IPS-18a (cell line): ENCODE data around the gene SCN1A.

Source experiments
- H3K27ac ChIP-seq: one replicate; pipeline ENCODE4 v1.5.1; 2013; ENCODE audit warnings: low read length
- H3K27me3 ChIP-seq: one replicate; pipeline ENCODE4 v1.6.1; 2013; ENCODE audit warnings: mild to moderate bottlenecking, low read length; ENCODE audit not compliant: control insufficient read depth, insufficient read depth
- H3K36me3 ChIP-seq: one replicate; pipeline ENCODE4 v1.6.1; 2013; ENCODE audit warnings: low read depth, low read length; ENCODE audit not compliant: control insufficient read depth
- H3K4me1 ChIP-seq: one replicate; pipeline ENCODE4 v1.6.1; 2013; ENCODE audit warnings: low read depth, low read length; ENCODE audit not compliant: control insufficient read depth
- H3K4me3 ChIP-seq: one replicate; pipeline ENCODE4 v1.5.1; 2013; ENCODE audit warnings: low read length
- H3K9ac ChIP-seq: one replicate; pipeline ENCODE4 v1.6.1; 2013; ENCODE audit warnings: mild to moderate bottlenecking, low read length, moderate library complexity
- H3K9me3 ChIP-seq: one replicate; pipeline ENCODE4 v1.6.1; 2013; ENCODE audit warnings: low read depth, low read length; ENCODE audit not compliant: control insufficient read depth

The SCN1A gene

DNA sequence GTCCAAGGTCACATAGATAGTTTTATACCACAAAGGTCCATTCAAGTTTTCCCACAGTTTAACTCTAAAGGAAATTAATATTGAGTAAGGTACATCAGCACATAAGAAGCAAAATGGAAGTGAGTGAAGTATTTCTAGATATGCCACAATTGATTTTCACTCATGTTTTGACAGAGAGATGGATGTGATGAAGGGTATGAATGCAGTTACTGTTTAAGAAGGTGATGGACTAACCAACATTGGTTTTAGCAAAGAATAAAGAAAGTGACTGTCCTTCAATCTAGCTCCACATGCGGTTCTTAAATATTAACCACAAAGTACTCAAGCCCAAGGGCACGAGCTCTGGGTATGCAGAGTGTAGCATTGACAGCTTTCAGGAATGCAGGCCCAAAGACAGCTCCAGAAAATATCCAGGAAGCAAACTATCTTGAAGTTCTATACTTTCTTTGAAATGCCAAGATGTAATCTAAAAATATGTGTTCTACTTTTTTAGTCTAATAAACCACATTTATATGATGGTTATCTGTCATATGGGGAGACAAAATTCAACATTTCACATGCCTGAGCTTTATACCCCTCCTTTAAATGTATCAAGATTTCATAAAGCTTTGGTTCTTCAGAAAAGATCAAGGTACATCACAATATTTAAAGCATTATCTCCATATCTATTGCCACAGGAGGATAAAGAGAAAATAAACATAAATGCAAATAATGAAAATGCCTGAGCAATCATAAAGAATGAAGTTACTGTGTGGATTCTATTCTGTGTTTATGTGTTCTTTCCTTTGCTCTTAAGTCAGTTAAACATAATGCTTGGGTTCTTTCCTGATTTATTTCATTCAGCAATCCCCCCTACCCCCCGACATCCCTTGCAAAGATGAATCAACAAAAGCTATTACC lies 6.7 kb upstream of the SCN1A start:
- Histone ChIP-seq H3K4me3 (no peak overlapping the region), H3K36me3 (no peaks in the 10 kb centered on the region), H3K27ac (no peak overlapping the region), H3K9me3 (no peaks in the 10 kb centered on the region), H3K4me1 (no peaks in the 10 kb centered on the region), H3K9ac (no peak overlapping the region), H3K27me3 (no peaks in the 10 kb centered on the region)

- Histone ChIP-seq H3K27me3 (no peaks in the 10 kb centered on the region), H3K4me3 (no peak overlapping the region), H3K27ac (no peak overlapping the region), H3K9me3 (no peaks in the 10 kb centered on the region), H3K4me1 (no peaks in the 10 kb centered on the region), H3K36me3 (no peaks in the 10 kb centered on the region), H3K9ac (no peak overlapping the region)
Measured at GRCh38 chr2:166133653-166134052, 5.8 kb upstream of the SCN1A start.

- H3K9ac ChIP-seq = no peak overlapping the region
- peaks cover 22% of the 10 kb centered on the region for H3K4me1 ChIP-seq
- no peaks in the 10 kb centered on the region for H3K9me3 ChIP-seq
- H3K4me3 ChIP-seq = no peak overlapping the region
- H3K27me3 ChIP-seq = no peaks in the 10 kb centered on the region
- H3K36me3 ChIP-seq = no peaks in the 10 kb centered on the region
- no peak overlapping the region for H3K27ac ChIP-seq
Measured at GRCh38 chr2:166128156-166128505, 311 bp upstream of the SCN1A start.

DNA sequence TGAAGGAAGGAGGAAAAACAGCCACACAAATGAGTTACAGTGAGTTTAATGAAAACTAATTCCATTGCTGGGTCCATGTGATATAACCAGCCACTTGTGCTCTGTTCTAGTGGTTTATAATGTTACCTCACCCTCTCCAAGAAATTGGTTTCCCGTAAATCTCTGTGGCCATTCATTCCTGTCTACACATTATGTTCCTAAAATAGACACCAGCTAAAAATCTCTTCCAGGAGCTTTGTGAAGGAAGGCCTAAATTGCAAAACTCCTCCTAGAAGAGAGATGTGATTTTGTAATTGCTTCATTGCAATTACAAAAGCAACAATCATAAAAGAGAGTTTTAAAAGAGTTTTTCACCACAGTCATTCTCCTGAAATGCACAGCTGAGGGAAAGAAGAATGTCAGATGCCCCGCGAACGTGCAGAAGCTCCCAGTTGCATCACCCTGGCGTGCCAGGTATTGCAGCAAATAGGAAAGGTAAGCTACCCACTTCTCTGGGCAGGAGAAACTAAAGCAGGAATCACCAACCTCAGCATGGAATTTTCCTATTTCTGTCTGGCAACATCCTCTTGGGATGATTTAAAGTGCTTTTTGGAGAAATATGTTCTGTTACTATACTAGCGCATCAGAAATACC lies 1.7 kb downstream of the SCN1A start:
- no peaks in the 10 kb centered on the region for H3K27me3 ChIP-seq
- H3K4me1 ChIP-seq = peaks cover 22% of the 10 kb centered on the region
- no peaks in the 10 kb centered on the region for H3K9me3 ChIP-seq
- no peak overlapping the region for H3K4me3 ChIP-seq
- H3K36me3 ChIP-seq = no peaks in the 10 kb centered on the region
- no peak overlapping the region for H3K27ac ChIP-seq
- no peak overlapping the region for H3K9ac ChIP-seq

DNA sequence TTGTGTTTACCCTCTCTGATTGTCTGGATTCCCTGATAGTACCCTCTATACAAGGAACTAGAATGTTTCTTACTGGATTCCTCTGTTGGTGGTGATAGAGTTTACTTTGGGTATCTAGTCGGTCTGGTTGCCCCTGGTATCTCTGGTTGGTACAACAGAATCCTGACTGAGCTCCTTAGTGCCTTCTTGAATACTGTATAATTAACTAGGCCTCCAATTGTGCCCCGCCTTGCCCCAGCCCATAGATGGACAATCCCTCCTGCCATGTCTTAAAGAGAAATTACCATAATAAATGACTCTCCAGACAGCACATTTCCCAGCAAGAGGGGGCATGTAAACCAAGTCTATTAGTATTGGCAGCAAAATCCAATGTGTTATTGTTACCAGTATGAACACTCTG lies 2.3 kb downstream of the SCN1A start:
- no peaks in the 10 kb centered on the region for H3K36me3 ChIP-seq

DNA sequence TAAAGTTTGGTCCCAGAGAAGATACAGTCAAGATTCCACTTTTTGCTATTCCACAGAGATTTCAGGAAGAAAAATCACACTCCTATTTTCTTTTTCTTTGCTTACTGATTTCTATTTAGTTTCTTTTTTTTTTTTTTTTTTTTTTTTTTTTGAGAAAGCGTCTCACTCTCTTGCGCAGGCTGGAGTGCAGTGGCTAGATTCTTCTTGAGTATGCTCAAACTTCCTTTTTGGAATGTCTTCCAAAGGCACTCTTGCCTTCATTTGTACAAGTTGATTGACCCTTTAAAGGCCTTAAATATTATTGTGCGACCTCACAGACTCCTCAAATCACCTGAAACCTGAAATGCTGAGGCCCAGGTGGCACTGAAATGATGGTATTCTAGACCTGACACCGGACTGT lies 9.6 kb downstream of the SCN1A start:
- Histone ChIP-seq H3K27me3 (no peaks in the 10 kb centered on the region), H3K9ac (no peak overlapping the region), H3K36me3 (no peaks in the 10 kb centered on the region)

More for the DNA sequence above, 2.3 kb downstream of the SCN1A start:
- H3K9ac ChIP-seq = no peak overlapping the region
- H3K27me3 ChIP-seq = no peaks in the 10 kb centered on the region
- no peaks in the 10 kb centered on the region for H3K9me3 ChIP-seq
- no peak overlapping the region for H3K4me3 ChIP-seq
- no peak overlapping the region for H3K27ac ChIP-seq
- peaks cover 22% of the 10 kb centered on the region for H3K4me1 ChIP-seq

GRCh38 chr2:166117491-166117890 lies 10.3 kb downstream of the SCN1A start:
- Histone ChIP-seq H3K4me3 (no peak overlapping the region), H3K9ac (no peak overlapping the region)

More for the DNA sequence above, 9.6 kb downstream of the SCN1A start:
- Histone ChIP-seq H3K27ac (no peak overlapping the region), H3K4me1 (no peaks in the 10 kb centered on the region), H3K9me3 (no peaks in the 10 kb centered on the region), H3K4me3 (no peak overlapping the region)

DNA sequence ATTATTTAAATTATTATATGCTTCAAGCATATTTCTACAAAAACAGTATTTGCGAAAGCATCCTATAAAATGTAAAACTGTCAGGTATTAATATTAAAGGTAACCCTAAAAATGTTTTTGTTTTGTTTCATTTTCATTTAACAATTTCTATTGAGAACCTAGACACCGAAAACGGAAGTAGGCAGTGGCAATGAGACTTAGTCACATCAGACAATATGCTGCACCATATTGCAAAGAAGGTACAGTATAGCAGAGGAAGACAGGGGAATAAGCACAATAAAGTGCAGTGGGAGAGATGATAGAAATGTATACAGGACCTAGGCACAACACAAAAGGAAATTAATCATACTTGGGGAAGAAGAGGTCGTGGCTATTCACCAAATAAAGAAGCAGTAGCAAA lies 12.2 kb downstream of the SCN1A start:
- H3K27ac ChIP-seq = no peak overlapping the region
- no peaks in the 10 kb centered on the region for H3K4me1 ChIP-seq
- no peaks in the 10 kb centered on the region for H3K27me3 ChIP-seq
- H3K9me3 ChIP-seq = no peaks in the 10 kb centered on the region
- H3K36me3 ChIP-seq = no peaks in the 10 kb centered on the region
- no peak overlapping the region for H3K9ac ChIP-seq
- no peak overlapping the region for H3K4me3 ChIP-seq

More at GRCh38 chr2:166117491-166117890, 10.3 kb downstream of the SCN1A start:
- no peaks in the 10 kb centered on the region for H3K27me3 ChIP-seq
- H3K36me3 ChIP-seq = no peaks in the 10 kb centered on the region
- no peaks in the 10 kb centered on the region for H3K9me3 ChIP-seq
- no peak overlapping the region for H3K27ac ChIP-seq
- no peaks in the 10 kb centered on the region for H3K4me1 ChIP-seq

DNA sequence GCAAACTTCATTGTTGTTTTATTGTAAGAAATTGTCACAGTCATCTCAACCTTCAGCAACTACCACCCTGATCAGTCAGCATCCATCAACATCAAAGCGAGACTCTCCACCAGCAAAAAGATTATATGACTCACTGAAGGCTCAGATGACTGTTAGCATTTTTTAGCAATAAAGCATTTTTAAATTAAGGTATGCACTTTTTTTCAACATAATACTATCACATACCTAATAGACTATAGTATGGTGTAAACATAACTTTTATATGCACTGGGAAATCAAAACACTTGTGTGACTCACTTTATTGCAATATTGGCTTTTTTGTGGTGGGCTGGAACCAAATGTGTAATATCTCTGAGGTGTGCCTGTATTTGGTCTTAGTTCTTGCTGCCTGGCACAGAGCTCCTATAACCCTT lies 15.6 kb downstream of the SCN1A start:
- H3K4me1 ChIP-seq = no peaks in the 10 kb centered on the region
- H3K27me3 ChIP-seq = no peaks in the 10 kb centered on the region
- no peak overlapping the region for H3K9ac ChIP-seq
- H3K27ac ChIP-seq = no peak overlapping the region
- H3K9me3 ChIP-seq = no peaks in the 10 kb centered on the region
- no peaks in the 10 kb centered on the region for H3K36me3 ChIP-seq
- H3K4me3 ChIP-seq = no peak overlapping the region

GRCh38 chr2:166106431-166107015 lies 21.3 kb downstream of the SCN1A start:
- Histone ChIP-seq H3K4me1 (no peaks in the 10 kb centered on the region), H3K27ac (no peak overlapping the region), H3K36me3 (no peaks in the 10 kb centered on the region), H3K4me3 (no peak overlapping the region), H3K27me3 (no peaks in the 10 kb centered on the region), H3K9ac (no peak overlapping the region), H3K9me3 (no peaks in the 10 kb centered on the region)

GRCh38 chr2:166104773-166105172 lies 23.0 kb downstream of the SCN1A start:
- H3K27me3 ChIP-seq = no peaks in the 10 kb centered on the region
- H3K36me3 ChIP-seq = no peaks in the 10 kb centered on the region
- H3K4me3 ChIP-seq = no peak overlapping the region
- H3K9ac ChIP-seq = no peak overlapping the region
- no peaks in the 10 kb centered on the region for H3K4me1 ChIP-seq
- no peak overlapping the region for H3K27ac ChIP-seq
- no peaks in the 10 kb centered on the region for H3K9me3 ChIP-seq
